HG03342 (cell line): Measurements from ENCODE around the gene JAK2.
"Not testable (repeated sequence)": the region's sequence is repeated elsewhere in the genome, so short reads cannot be mapped to it uniquely, and the experiment has no call there.

Experiments used
- ATAC-seq: cut with Tn5 transposase; IDR thresholded peaks from one replicate; pipeline ENCODE4 v1.9.1; 2021; ENCODE audit warnings: mild to moderate bottlenecking, moderate library complexity; ENCODE audit not compliant: unreplicated experiment

Gene JAK2

DNA sequence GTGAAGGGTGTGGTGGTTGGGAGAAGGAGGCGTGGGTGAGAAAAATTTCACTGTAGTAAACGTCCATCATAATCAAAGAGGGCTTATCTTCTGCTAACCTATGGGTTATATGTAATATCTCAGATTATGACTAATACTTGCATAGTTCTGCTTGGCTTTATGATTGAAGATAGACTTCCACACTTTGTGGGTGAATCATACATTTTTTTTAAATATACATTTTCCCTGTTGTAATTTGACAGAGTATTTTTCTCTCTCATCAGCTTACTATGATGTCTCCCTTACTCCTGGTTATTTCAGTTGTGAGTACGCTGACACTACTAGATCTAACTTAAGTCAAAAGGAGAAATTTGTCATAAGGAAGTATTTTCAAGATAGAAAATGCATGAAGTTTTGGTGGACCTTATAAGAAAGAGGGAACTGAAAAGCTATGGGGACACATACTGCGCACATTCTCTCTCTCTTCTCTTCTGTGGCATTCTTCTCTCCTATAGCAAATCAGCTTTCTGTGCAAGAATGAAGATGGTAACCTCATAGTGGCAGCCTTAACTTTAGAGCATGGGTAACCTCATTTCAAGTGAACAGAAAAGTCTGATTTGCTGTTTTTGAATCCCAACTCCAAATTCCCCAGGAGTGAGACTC, 4.9 kb upstream of the JAK2 start:
- no peak for ATAC-seq

DNA sequence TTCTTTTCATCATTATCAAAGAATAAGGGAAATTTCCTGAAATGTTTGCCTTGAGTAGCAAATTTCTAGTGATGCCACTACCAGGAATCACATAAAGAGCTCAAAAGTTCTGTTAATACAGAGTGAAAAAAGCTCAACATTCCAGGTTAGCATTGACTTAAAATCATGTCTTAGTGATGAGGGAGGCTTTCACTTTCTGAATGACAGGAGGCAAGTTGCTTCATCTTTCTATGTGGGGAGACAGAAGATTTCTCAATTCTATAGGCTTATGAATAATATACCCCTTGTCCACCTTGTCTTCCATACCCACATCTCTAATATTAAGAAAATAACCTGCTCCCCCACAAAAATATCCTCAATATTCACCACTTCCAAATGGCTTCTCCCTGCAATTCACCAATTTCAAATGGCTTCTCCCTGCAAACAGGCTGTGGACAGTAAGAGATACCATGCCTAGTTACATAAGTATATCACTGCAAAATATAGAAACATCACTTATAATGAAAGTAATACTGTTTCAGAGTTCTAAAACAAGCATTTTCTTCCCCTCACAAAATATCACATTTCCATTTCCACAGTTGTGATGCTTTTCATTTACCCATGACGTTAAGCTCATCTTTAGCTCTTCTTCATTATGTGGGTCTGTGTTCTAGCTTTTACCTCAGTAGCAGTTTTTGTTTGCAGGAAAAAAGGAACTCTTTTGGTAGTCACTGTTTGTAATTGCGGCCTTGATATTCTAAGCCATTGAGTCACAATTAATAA, 2.2 kb upstream of the JAK2 start:
- no peak for ATAC-seq

DNA sequence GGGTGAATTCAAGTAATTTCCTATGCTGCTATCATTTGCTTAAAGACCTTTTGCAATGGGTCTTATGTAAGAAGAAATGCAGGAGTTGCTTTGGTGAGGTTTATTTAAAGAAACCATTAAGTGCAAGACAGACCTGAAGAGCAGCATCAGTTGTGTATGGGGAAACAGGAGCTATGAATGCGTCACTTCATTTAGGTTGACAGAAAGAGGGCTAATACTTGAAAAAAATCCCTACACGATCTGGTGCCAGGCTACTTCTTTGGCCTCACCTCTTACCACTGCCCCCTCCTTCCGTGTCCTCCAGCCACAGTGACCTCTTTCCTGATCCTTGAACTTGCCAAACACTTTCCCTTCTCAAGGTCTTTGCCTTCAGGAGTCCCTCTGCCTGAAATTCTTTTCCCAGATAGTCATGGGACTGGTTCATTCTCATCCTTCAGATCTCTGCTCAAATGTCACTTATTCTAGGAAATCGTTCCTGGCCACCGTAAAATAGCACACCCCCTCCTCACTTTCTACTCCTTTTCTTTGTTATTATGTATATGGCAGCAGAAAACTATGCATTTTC, 1.4 kb upstream of the JAK2 start:
- ATAC-seq: no peak

DNA sequence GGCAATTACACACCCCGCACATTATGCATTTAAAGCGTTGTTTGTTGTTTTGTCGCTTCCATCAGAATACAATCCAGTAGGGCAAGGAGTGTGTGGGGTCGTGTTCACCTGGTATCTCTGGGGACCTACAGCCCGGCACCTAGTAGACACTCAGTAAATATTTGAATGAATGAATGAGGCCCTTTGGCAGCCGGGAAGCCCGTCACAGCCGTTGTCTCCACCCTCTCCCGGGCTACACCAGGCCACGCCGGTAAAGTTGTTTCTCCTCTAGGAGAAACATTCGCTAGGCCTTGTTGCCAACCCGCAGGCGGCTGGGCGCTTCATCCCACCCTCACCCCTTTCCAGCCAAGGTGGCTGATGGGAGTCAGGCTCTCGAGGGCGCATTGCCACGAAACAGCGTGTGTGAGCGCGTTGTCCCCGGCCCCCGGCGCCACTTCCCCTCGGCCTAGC, 876 bp upstream of the JAK2 start:
- ATAC-seq: peak; percentile 14

DNA sequence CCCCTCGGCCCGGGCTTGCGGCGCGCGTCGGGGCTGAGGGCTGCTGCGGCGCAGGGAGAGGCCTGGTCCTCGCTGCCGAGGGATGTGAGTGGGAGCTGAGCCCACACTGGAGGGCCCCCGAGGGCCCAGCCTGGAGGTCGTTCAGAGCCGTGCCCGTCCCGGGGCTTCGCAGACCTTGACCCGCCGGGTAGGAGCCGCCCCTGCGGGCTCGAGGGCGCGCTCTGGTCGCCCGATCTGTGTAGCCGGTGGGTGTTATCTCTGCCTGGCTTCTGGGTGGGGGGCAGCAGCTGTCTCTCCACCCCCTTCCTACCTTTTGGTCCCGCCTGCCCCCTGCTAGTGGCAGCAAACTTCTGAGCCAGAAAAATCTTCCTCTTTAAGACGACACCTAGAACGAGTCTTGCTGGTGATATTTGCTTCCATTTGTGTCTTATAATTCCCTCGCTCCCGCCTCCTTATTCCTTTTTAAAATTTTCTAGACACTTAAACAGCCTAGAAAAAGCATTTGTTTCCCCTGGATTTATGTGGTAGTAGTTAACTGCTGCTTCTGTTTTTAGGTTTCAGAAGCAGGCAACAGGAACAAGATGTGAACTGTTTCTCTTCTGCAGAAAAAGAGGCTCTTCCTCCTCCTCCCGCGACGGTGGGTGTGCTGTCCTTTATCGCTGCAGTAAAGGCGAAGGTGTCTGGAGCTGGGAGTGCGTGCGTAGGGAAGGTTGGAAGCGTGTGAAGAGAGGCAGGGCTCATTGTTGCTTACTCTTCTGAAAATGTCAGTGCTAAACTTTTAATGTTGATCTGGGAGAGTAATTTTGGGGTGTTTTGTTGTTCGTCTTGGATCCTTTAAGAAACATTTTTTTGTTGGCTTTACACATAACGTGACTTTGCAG, 554 bp downstream of the JAK2 start:
- ATAC-seq: no peak

DNA sequence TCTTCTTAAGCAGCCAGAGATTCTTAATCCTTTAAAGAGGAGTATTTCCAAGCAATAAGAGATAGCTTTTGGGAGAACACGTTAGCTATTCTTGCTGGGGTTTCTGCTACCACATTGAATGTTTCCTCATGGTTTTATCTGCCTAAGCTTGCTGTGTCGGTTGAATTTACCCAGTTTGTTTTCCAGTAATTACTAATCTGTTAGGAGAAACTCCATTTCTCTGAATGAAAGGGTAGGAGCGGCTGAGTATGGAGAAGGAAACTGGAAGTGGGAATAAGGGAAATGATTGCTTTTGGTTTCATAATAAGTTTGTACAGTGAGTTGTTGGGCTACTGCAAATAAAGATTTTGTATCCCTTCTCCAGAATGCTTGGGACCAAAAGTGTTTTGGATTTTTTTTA, 1.2 kb downstream of the JAK2 start:
- no peak for ATAC-seq

DNA sequence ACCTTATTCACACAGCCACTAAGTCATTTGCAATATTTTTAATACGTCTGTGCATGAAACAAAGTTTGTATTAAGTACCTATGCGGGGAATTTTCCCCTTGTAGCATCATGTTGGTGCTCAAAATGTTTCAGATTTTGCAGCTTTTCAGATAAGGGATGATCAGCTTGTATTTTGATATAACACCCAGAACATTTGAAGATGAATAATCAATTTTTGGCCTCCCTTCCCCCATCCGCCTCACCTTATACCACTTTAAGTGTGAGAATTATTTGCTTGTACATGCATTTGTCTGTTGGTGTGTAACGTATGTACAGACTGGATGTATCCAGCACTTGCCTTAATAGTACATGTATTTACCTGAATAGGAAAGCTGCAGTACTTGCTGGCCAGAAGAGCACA, 1.7 kb downstream of the JAK2 start:
- ATAC-seq: no peak

DNA sequence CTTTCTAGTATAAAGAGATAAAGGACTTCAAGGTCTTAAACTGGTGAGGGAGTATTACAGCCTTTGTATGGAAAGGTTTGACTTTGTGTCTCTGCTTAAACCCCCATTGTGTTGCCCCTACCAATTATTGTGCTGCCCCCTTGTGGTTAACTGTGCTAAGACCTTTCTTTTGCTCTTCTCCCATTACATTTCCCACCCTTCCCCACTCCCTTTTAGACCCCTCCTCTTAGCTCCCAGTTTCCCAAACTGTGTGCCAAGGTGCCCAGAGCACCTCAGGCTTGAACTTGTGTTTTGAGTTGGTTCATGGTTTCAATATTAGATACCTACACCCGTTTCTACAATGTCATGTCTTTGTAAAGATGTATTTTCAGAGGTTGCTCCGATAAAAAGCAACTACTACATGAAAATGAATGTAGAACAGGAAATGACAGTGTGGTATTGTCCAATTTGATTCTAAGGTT, 2.9 kb downstream of the JAK2 start:
- no peak for ATAC-seq

DNA sequence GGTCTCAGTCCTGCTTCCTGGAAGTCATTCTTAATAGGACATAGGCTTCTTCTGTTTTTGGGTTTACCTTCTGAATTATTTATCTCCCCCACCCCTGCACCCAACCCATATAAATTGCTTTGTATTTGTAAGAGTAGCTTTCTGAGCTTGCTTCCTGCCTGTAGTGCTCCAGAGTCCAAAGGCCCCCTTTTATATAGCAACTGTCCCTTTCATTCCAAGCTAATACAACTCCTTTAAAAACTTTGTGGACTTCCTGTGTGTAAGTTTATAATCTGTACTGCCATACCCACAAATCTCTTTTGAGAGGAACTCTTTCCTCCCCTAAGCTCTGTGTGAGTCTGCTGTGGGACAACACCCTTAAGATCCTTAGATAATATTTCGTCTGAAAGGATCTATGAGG, 7.8 kb downstream of the JAK2 start:
- ATAC-seq: no peak

DNA sequence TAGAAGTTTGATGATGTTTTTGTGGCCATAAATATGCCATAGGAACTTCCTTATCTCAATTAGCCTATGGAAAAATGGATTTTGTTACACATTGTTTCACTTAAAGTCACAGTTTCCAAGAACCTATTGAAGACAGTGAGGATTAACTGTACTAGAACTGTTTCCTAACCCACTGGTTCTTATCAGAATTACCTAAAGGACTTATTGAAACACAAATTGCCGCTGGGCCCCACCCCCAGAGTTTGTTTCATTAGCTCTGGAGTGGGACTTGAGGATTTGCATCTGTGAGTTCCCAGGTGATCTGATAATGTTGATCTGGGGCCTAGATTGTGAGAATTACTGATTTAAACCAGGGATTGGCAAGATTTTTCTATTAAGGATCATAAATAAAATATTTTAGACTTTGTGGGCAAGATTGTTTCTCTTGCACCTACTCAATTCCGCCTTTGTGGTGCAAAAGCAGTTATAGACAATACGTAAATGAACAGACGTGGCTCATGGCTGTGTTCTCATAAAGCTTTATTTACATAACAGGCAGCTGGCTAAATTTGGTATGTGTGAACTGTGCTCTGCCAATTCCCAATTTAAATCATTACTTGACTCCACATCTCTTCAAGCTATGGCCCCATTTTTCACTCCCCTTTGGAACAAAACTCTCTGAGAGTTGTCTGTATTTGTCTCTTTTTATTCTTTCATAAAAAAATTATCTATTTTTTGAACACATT, 9.3 kb downstream of the JAK2 start:
- ATAC-seq: no peak

DNA sequence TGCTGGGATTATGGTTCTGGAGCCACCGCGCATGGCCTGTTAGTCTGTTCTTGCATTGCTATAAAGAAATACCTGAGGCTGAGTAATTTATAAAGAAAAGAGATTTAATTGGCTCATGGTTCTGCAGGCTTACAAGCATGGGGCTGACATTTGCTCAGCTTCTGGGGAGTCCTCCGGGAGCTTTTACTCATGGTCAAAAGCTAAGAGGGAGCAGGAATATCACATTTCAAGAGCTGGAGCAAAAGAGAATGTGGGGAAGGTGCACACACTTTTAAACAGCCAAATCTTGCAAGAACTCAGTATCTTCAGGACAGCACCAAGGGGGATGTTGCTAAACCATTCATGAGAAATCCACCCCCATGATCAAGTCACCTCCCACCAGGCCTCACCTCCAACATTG, 12.1 kb downstream of the JAK2 start:
- no peak for ATAC-seq

DNA sequence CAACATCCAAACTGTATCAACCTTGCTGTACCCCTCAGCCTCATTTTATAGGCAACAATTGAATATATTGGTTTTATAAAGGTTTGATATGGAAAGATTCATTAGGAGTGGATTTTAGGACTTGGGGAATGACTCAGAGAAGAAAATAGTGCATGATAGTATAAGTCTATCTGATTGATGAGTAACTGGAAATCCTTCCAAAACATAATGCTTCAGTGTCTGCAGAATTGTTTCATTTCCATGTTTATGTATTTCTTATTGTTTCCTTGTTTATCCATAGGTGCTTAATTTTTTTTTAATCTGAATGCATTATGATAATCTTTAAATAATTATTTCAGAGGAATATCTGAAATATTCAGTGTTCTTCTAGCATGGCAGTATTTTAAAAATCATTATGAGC, 12.6 kb downstream of the JAK2 start:
- ATAC-seq: no peak

DNA sequence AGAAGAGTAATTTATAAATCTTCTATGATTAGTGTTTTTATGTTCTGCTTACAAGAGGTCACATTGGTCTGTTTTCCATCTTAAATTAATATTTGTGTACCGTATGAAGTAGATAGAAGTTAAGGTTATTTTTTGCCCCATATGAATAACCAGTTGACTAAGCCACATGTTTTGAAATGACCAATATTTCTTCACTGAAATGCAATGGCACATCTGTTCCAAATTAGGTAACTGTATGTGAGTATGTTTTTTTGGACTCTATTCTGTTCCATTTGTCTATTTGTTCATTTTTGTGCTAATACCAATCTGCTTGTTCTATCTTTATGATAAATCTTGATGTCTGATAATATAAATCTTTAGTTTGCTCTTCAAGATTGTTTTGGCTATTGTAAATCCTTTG, 17.7 kb downstream of the JAK2 start:
- ATAC-seq: no peak

DNA sequence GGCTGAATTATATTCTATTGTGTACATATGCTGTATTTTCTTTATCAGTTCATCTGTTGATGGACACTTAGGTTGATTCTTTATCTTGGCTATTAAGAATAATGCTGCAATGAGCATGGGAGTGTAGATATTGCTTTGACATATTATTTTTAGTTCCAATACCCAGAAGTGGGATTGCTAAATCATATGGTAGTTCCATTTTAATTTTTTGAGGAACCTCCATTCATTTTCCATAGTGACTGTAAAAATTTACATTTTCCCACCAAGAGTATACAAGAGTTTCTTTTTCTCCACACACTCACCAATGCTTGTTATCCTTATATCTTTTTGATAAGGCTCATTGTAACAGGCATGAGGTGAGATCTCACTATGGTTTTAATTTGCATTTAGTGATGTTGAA, 19.4 kb downstream of the JAK2 start:
- no peak for ATAC-seq

DNA sequence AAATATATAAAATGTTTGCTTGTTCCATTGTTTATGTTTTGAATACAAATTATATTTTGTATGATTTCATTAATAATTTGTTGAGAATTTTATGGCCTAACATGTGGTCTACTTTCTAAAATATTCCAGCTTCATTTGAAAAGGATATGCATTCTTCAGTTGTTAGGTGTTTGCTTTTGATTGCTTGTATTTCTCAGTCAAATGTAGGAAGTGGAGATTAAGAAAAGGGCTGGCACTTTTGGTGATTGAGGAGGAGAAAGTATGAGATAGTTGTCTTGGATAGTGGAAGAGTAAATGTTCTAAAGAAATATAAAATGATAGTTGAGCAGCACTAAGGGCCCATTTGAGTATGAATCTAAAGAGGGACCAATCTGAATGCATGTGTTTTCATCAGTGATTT, 23.1 kb downstream of the JAK2 start:
- no peak for ATAC-seq

DNA sequence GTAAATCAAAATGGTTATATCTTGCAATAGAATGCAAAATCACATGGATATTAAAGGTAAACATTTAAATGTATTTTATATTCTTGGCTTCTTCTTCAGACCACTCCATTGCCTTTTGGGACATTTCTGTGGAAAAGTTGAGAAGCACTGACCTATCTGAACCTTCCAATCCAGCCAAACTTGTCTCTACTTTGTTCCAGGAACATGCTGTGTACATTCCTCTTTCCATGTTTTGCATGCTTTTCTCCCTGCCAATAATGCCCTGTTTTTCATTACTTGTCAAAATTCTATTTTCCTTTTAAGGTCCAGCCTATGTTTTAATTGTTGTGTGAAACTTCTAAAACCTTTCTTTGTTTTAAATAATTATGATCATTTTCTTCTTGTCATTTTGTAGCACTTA, 28.3 kb downstream of the JAK2 start:
- ATAC-seq: no peak

DNA sequence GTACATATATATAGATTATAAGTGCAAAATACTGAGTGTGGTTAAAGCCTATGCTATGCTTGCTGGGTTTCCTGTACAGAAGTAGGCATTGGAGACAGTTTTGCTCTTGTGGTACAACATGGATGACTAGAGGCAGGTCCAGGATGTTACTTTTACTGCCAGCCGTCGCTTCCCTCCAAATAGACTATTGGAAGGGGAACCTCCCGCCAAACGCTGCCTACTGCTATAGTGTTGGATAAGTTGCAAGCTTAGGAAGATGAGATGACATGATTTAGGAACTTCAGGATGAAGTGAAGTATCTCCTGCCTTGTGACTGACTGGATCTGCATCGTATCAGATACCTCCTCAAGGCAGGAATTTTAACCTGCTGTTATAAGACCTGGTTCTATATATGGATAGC, 30.9 kb downstream of the JAK2 start:
- ATAC-seq: no peak

DNA sequence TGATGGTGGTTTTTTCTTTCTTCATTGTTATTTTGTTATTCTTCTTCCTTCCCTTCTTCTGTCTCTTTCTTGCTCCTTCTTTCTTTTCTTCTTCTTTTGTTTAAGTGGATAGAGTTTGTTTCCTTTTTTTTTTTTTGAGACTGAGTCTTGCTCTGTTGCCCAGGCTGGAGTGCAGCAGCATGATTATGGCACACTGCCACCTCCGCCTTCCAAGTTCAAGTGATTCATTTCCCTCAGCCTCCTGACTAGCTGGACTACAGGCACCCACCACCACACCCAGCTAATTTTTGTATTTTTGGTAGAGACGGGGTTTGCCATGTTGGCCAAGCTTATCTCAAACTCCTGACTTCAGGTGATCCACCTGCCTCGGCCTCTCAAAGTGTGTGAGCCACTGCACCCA, 40.3 kb downstream of the JAK2 start:
- ATAC-seq: no peak

DNA sequence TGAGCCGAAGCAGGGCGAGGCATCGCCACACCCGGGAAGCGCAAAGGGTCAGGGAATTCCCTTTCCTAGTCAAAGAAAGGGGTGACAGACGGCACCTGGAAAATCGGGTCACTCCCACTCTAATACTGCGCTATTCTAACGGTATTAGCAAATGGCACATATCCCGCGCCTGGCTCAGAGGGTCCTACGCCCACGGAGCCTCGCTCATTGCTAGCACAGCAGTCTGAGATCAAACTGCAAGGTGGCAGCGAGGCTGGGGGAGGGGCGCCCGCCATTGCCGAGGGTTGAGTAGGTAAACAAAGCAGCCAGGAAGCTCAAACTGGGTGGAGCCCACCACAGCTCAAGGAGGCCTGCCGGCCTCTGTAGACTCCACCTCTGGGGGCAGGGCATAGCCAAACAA, 46.9 kb downstream of the JAK2 start:
- ATAC-seq: not testable (repeated sequence)

DNA sequence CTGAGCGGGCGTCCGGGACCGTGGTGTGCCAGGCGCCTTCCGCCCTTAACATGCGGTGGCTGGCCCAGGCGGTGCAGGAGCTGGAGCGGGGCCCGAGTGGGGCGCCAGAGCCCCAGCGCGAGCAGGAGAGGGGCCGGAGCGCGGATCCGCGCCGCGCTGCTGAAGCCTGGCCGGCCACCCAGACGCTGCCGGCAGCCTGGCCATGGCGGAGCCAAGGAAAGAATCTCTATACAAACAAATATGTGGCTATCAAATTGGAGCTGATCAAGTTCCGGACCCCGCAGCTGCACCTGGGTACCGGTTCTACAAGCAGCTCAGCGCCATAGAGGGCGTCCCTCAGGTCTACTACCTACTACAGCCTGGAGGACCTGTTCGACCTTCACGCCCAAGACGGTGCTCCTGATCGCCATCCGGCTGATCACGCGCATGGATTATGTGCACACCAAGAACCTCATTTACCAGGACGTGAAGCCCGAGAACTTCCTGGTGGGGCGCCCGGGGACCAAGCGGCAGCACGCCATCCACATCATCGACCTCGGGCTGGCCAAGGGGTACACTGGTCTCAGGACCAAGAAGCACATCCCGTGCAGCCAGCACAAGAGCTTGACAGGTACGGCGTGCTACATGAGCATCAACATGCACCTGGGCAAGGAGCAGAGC, 55.8 kb downstream of the JAK2 start:
- ATAC-seq: no peak
